ENCODE measurements around the gene CELF2. TPM values are rescaled to one million over a fixed set of nuclear protein-coding genes. Genes with fewer than 3 reads are reported as not detected.

The CELF2 gene
- total RNA-seq, 2 experiments from 2014 or later = 197 to 205 TPM

- Mint-ChIP-seq H3K4me1 (ENCODE audit: low read depth) (peaks cover 77% of the 10 kb centered on the region), H3K4me3 (no peak overlapping the region), H3K9me3 (no peaks in the 10 kb centered on the region), H3K27ac (peak overlapping the region; percentile 70), H3K27me3 (no peaks in the 10 kb centered on the region), H3K36me3 (ENCODE audit: low read depth) (peaks cover 100% of the 10 kb centered on the region)
- Histone ChIP-seq H3K4me1 (ENCODE audit: insufficient read depth, low read length) (peaks cover 46% of the 10 kb centered on the region), H3K4me3 (ENCODE audit: low read length) (no peak overlapping the region), H3K27ac (ENCODE audit: low read depth in 1 of 2, low read length in 2 of 2) (no peak overlapping the region), H3K9me3 (ENCODE audit: control insufficient read depth in 1 of 2, insufficient read depth in 1 of 2, low read length in 2 of 2) (no peaks in the 10 kb centered on the region), H3K27me3 (ENCODE audit: control insufficient read depth in 1 of 2, insufficient read depth in 2 of 2, low read length in 2 of 2) (no peaks in the 10 kb centered on the region), H3K36me3 (ENCODE audit: insufficient read depth, low read length) (peaks cover 100% of the 10 kb centered on the region)
- CTCF ChIA-PET = no interaction called here
- POLR2A ChIA-PET = interaction anchor here (1.6 kb wide), 1 partner anchor 19 kb away, joined by 5 read pairs; no protein-coding TSS in a partner anchor
- TF ChIP-seq, protein P1, sequence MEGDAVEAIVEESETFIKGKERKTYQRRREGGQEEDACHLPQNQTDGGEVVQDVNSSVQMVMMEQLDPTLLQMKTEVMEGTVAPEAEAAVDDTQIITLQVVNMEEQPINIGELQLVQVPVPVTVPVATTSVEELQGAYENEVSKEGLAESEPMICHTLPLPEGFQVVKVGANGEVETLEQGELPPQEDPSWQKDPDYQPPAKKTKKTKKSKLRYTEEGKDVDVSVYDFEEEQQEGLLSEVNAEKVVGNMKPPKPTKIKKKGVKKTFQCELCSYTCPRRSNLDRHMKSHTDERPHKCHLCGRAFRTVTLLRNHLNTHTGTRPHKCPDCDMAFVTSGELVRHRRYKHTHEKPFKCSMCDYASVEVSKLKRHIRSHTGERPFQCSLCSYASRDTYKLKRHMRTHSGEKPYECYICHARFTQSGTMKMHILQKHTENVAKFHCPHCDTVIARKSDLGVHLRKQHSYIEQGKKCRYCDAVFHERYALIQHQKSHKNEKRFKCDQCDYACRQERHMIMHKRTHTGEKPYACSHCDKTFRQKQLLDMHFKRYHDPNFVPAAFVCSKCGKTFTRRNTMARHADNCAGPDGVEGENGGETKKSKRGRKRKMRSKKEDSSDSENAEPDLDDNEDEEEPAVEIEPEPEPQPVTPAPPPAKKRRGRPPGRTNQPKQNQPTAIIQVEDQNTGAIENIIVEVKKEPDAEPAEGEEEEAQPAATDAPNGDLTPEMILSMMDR (IDR thresholded peaks at IDR 0.05) = no peak
- ATAC-seq (ENCODE audit: poor library complexity) (no peak), DNase-seq (no peak)
- intact Hi-C loops (cut with DNase I, micrococcal nuclease) = no loop called here
Measured at GRCh38 chr10:11318826-11319598, 301.3 kb downstream of the CELF2 start.

DNA sequence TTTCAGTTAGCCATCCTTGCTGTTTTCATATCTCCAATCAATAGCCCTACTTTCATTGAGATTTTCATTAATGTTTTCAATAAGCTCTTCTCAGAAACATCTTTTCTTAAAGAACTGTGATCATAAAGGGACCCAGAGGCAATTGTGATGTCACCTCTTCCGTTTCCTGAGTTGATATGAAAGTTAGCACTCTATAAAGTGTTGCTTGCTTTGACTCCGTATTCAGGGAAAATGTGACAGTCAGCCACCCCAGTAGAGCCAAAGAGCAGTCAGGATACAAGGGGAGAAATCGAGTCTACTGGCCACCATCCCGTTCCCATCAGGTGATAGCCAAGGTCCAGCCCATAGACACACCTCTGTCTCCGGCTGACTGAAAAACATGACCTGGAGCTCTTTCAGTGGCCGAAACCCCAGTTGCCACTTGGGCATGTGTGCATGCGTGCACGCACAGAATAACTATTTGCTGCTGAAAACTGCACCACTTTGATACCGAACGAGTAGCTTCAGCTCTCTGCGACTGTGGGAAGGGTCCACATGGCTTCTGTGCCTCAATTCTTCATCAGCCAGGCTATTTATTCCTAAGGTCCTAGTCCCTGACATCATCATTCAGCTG lies 302.4 kb downstream of the CELF2 start:
- Mint-ChIP-seq H3K4me3 (peak overlapping the region; percentile 5), H3K36me3 (ENCODE audit: low read depth) (peaks cover 100% of the 10 kb centered on the region), H3K4me1 (ENCODE audit: low read depth) (peaks cover 76% of the 10 kb centered on the region), H3K9me3 (no peaks in the 10 kb centered on the region), H3K27me3 (no peaks in the 10 kb centered on the region), H3K27ac (peak overlapping the region; percentile 70)
- Histone ChIP-seq H3K4me3 (ENCODE audit: low read length) (no peak overlapping the region), H3K27ac (ENCODE audit: low read depth in 1 of 2, low read length in 2 of 2) (no peak overlapping the region), H3K36me3 (ENCODE audit: insufficient read depth, low read length) (peaks cover 100% of the 10 kb centered on the region), H3K4me1 (ENCODE audit: insufficient read depth, low read length) (peaks cover 40% of the 10 kb centered on the region), H3K9me3 (ENCODE audit: control insufficient read depth in 1 of 2, insufficient read depth in 1 of 2, low read length in 2 of 2) (no peaks in the 10 kb centered on the region), H3K27me3 (ENCODE audit: control insufficient read depth in 1 of 2, insufficient read depth in 2 of 2, low read length in 2 of 2) (no peaks in the 10 kb centered on the region)
- ATAC-seq (ENCODE audit: poor library complexity) = peak; percentile 59
- DNase-seq = peak in 1 of 14 experiments; percentile 51
- TF ChIP-seq, protein P1 (IDR thresholded peaks at IDR 0.05) = no peak
- ChIA-PET POLR2A (interaction anchor here (1.6 kb wide), 1 partner anchor 17 kb away, joined by 5 read pairs; no protein-coding TSS in a partner anchor), CTCF (no interaction called here)
- intact Hi-C loops (cut with DNase I, micrococcal nuclease) = no loop called here

DNA sequence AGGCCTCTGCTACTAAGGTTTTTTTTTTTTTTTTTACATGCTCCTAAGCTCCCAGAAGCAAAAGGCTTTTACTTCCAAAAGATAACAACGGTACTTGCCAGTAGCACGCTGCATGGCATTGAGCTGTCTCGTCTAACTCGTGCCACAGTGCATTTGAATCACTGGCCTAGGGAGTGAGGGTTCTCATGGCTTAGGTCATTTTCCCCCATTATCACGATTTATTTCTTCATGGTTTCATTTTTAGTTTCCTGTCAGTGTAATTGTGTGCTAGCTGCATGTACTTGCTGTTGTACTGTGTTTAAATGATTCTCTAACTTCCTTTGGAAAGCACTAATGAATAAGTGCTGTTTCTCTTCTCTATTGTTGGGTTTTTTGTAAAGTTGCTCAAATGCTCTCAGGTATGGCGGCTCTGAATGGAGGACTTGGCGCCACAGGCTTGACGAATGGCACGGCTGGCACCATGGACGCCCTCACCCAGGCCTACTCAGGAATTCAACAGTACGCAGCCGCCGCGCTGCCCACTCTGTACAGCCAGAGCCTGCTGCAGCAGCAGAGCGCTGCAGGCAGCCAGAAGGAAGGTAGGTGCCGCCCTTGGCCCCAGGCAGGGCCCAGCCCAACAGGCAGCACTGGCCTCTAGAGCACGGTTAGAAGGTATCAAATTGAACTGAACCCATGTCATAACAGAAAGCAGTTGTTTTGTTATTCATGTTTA lies 303.3 kb downstream of the CELF2 start:
- H3K36me3 Mint-ChIP-seq (ENCODE audit: low read depth) = peaks cover 100% of the 10 kb centered on the region
- H3K27me3 Mint-ChIP-seq = no peaks in the 10 kb centered on the region
- intact Hi-C loops (cut with DNase I, micrococcal nuclease) = no loop called here
- Histone ChIP-seq H3K36me3 (ENCODE audit: insufficient read depth, low read length) (peaks cover 100% of the 10 kb centered on the region), H3K9me3 (ENCODE audit: control insufficient read depth in 1 of 2, insufficient read depth in 1 of 2, low read length in 2 of 2) (no peaks in the 10 kb centered on the region), H3K4me3 (ENCODE audit: low read length) (no peak overlapping the region), H3K4me1 (ENCODE audit: insufficient read depth, low read length) (peaks cover 34% of the 10 kb centered on the region), H3K27me3 (ENCODE audit: control insufficient read depth in 1 of 2, insufficient read depth in 2 of 2, low read length in 2 of 2) (no peaks in the 10 kb centered on the region), H3K27ac (ENCODE audit: low read depth in 1 of 2, low read length in 2 of 2) (no peak overlapping the region)
- TF ChIP-seq, protein P1 (IDR thresholded peaks at IDR 0.05) = no peak
- H3K4me3 Mint-ChIP-seq = no peak overlapping the region
- peak overlapping the region; percentile 70 for H3K27ac Mint-ChIP-seq
- no peaks in the 10 kb centered on the region for H3K9me3 Mint-ChIP-seq
- no peak for ATAC-seq (ENCODE audit: poor library complexity)
- ChIA-PET CTCF (no interaction called here), POLR2A (no interaction called here)
- no peak for DNase-seq
- peaks cover 80% of the 10 kb centered on the region for H3K4me1 Mint-ChIP-seq (ENCODE audit: low read depth)
